AG10803 (cell line): ENCODE data around the gene S100A16.

Experiments used
- DNase-seq: peaks from one replicate; pipeline ENCODE4 v3.0.0; 2010; ENCODE audit warnings: low read depth
- H3K4me3 ChIP-seq: 2 replicates; pipeline ENCODE4 v1.5.1; 2011; ENCODE audit warnings: mild to moderate bottlenecking, low read length, control low read depth
- CTCF ChIP-seq: conservative IDR thresholded peaks from 2 replicates; pipeline ENCODE4 v1.5.1; 2011; ENCODE audit warnings: mild to moderate bottlenecking, low read length, control low read depth, inconsistent platforms

S100A16 gene, protein sequence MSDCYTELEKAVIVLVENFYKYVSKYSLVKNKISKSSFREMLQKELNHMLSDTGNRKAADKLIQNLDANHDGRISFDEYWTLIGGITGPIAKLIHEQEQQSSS

DNA sequence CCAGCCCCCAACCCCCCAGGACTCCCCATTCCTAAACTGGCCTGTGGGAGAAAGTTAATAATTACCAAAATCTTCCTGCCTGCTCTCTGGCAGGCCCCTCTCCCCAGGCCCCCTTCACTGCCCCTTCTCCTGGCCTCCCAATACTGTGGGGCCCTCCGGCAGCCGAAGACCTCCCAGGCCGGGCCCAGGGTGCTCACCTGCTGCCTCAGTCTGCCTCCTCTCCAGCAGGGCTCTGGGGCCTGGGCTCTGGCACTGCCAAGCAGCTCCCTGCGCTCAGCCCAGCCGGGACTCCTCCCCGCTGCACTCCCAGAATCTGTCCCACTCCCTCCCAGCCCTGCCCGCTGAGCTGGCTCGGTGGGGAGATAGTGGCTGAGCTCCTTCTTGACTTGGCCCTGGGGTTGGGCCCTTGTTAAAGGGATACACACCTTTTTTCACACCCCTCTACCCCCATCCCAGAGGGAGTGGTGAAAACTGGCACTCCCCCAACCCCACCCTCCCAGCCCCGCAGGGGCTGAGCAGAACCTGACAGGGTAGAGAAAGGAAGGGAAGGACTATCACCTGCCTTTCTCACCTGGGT lies at the start of gene S100A16:
S100A16 (minus strand) TSS at position 383 of the 577 bp plus-strand sequence. CDS start 4,986 bp downstream, outside the sequence.
- H3K4me3 ChIP-seq = peak within 1 kb of the TSS; percentile 95
- no peak for TF ChIP-seq CTCF
- DNase-seq = peak; percentile 73

- no peak overlapping the region for H3K4me3 ChIP-seq
- DNase-seq = no peak
- no peak for TF ChIP-seq CTCF
Measured at GRCh38 chr1:153662269-153662668, 49.3 kb upstream of the S100A16 start.

GRCh38 chr1:153661111-153661708 lies 48.3 kb upstream of the S100A16 start:
- no peak for TF ChIP-seq CTCF
- H3K4me3 ChIP-seq = no peak overlapping the region
- DNase-seq = peak; percentile 28

DNA sequence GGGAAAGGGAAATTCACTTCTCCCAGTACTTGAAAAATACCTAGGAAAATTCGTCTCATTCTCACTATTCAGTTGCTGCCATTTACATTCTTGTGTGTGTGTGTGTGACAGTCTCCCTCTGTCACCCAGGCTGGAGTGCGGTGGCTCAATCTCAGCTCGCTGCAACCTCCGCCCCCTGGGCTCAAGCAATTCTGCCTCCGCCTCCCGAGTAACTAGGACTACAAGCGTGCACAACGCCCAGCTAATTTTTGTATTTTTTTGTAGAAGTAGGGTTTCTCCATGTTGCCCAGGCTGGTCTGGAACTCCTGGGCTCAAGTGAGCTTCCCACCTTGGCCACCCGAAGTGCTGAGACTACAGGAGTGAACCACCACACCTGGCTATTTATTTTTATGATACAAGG lies 46.7 kb upstream of the S100A16 start:
- TF ChIP-seq CTCF = no peak

DNA sequence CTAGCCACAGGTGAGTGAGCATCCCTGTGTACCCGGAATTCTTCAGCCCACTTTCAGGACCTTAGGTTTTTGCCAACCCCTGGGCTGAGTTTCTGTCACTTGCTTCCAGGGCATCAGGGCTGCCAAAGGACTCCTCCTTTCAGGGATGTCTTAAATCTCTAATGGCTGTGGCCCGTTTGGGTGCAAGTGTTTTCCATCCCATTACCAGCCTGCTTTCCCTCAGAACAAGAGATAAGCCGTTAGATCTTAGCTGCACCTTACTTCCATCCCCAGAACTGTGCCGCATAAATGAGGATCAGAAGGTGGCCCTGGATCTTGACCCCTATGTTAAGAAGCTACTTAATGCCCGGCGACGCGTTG lies 46.2 kb upstream of the S100A16 start:
- DNase-seq = no peak
- peak overlapping the region; percentile 89 for H3K4me3 ChIP-seq
- no peak for TF ChIP-seq CTCF

More for the DNA sequence above, 46.7 kb upstream of the S100A16 start:
- peak overlapping the region; percentile 89 for H3K4me3 ChIP-seq
- no peak for DNase-seq

- DNase-seq = peak; percentile 85
- peak within 1 kb of the TSS; percentile 89 for H3K4me3 ChIP-seq
- TF ChIP-seq CTCF = no peak; the same call in 1 of the 2 replicates
Measured at GRCh38 chr1:153658400-153659174, 45.6 kb upstream of the S100A16 start, which contains the start of gene SNAPIN. Gene SNAPIN, plus strand, starts transcription at chr1:153658703. Its CDS starts 41 bp downstream, at chr1:153658744.
